GM23338 (cell line): ENCODE measurements around the gene USP27X.

Experiments
- CREB1 ChIP-seq: fragments of 250-450 bp; sonication (Bioruptor Pico); IDR thresholded peaks from 2 replicates; pipeline ENCODE4 v1.5.0; 2020; ENCODE audit warnings: low read depth, mild to moderate bottlenecking, moderate library complexity
- CTCF ChIP-seq, 2 experiments: fragments of 200-600 bp in 1 of 2; sonication (generic) in 1 of 2; conservative IDR thresholded peaks; 2 replicates each; pipeline versions ENCODE4 v1.5.1 to v1.6.1; 2016 to 2017; ENCODE audit warnings: antibody characterized with exemption in 2 of 2, low read depth in 2 of 2, mild to moderate bottlenecking in 2 of 2, moderate library complexity in 1 of 2

- TF ChIP-seq CTCF (conservative IDR thresholded peaks at IDR 0.05; ENCODE audit: low read depth in 2 of 2): no peak
- no peak for TF ChIP-seq CREB1 (CRISPR knock-in tag)
Observed at GRCh38 chrX:49879656-49880277, 483 bp downstream of the USP27X start.
